SK-N-SH (cell line): ENCODE results near the gene ATP13A3. TPM values are rescaled to one million over a fixed set of nuclear protein-coding genes. Genes with fewer than 3 reads are reported as not detected.
A peak's percentile ranks its signal among the peaks of the same experiment; 100 is the strongest.
"Not testable (repeated sequence)": the region's sequence is repeated elsewhere in the genome, so short reads cannot be mapped to it uniquely, and the experiment has no call there.

Source experiments
- CTCF ChIA-PET: fragments of 300-600, 350-600 bp; formaldehyde crosslinking; extraction: SDS; loops from one replicate; lab custom pipeline; 2021; lab: Yijun Ruan, JAX
- POLR2A ChIA-PET: fragments of 350-600 bp; sonication (Branson Sonifier 250); formaldehyde crosslinking; extraction: SDS; loops from one replicate; lab custom pipeline; 2020; ENCODE audit warnings: antibody characterized with exemption, inconsistent platforms; lab: Yijun Ruan, JAX
- DNase-seq: peaks from one replicate; pipeline ENCODE4 v3.0.0; 2012
- H2AFZ ChIP-seq: fragments of 200-600 bp; sonication (generic); 2 replicates; pipeline ENCODE4 v1.8.1; 2016; ENCODE audit warnings: antibody characterized with exemption, mild to moderate bottlenecking, low read depth
- H3F3A ChIP-seq: fragments of 200-600 bp; sonication (generic); replicated peaks from 2 replicates; pipeline ENCODE3; 2016; ENCODE audit warnings: antibody characterized with exemption, mild to moderate bottlenecking; ENCODE audit not compliant: insufficient read depth
- H3K27ac ChIP-seq, 2 experiments: fragments of 200-500 bp in 1 of 2; fragments of 200-600 bp in 1 of 2; sonication (Bioruptor generic) in 1 of 2; sonication (generic), shearing (Covaris generic) in 1 of 2; 2 replicates each; pipeline versions ENCODE4 v1.5.1 to v1.6.1; 2014 to 2016; ENCODE audit warnings: low read depth in 2 of 2, inconsistent platforms in 1 of 2, low read length in 1 of 2, mild to moderate bottlenecking in 1 of 2, mixed read lengths in 1 of 2
- H3K27me3 ChIP-seq: fragments of 200-600 bp; sonication (generic), shearing (Covaris generic); 2 replicates; pipeline ENCODE4 v1.6.1; 2016; ENCODE audit warnings: mixed run types; ENCODE audit not compliant: insufficient read depth
- H3K36me3 ChIP-seq, 2 experiments: fragments of 200-500 bp in 1 of 2; fragments of 200-600 bp in 1 of 2; sonication (Bioruptor generic) in 1 of 2; sonication (generic) in 1 of 2; replicated peaks in 1 of 2; 2 replicates each; pipeline versions ENCODE3 to v1.5.1; 2014 to 2016; ENCODE audit warnings: low read length in 1 of 2, mild to moderate bottlenecking in 1 of 2; ENCODE audit not compliant: insufficient read depth in 2 of 2, control insufficient read depth in 1 of 2
- H3K4me1 ChIP-seq, 2 experiments: fragments of 200-500 bp in 1 of 2; fragments of 200-600 bp in 1 of 2; sonication (Bioruptor generic) in 1 of 2; sonication (generic), shearing (Covaris generic) in 1 of 2; 2 replicates each; pipeline versions ENCODE4 v1.5.1 to v1.6.1; 2014 to 2016; ENCODE audit warnings: low read depth in 1 of 2, low read length in 1 of 2, mixed run types in 1 of 2; ENCODE audit not compliant: insufficient read depth in 2 of 2, control insufficient read depth in 1 of 2
- H3K4me2 ChIP-seq: fragments of 200-600 bp; sonication (generic), shearing (Covaris generic); 2 replicates; pipeline ENCODE4 v1.6.1; 2017; ENCODE audit warnings: mixed run types
- H3K4me3 ChIP-seq, 2 experiments: fragments of 200-500 bp in 1 of 2; fragments of 200-600 bp in 1 of 2; sonication (Bioruptor generic) in 1 of 2; sonication (generic), shearing (Covaris generic) in 1 of 2; 2 replicates each; pipeline versions ENCODE4 v1.5.1 to v1.8.1; 2014 to 2016; ENCODE audit warnings: low read depth in 2 of 2, inconsistent platforms in 1 of 2, low read length in 1 of 2, mild to moderate bottlenecking in 1 of 2, mixed read lengths in 1 of 2, moderate library complexity in 1 of 2
- H3K79me2 ChIP-seq: fragments of 200-600 bp; sonication (generic); 2 replicates; pipeline ENCODE4 v1.8.1; 2017; ENCODE audit warnings: mild to moderate bottlenecking; ENCODE audit not compliant: insufficient read depth
- H3K9ac ChIP-seq: fragments of 200-600 bp; sonication (generic); 2 replicates; pipeline ENCODE4 v1.6.1; 2017; ENCODE audit warnings: mixed run types
- H3K9me2 ChIP-seq: fragments of 200-600 bp; sonication (generic); 2 replicates; pipeline ENCODE4 v1.6.1; 2017; ENCODE audit warnings: mixed run types
- H3K9me3 ChIP-seq: fragments of 200-600 bp; sonication (generic); 2 replicates; pipeline ENCODE4 v1.6.1; 2017; ENCODE audit warnings: mixed run types, mild to moderate bottlenecking, moderate library complexity
- H4K20me1 ChIP-seq: fragments of 200-600 bp; sonication (generic); 2 replicates; pipeline ENCODE4 v1.6.1; 2017; ENCODE audit warnings: mild to moderate bottlenecking, mixed run types; ENCODE audit not compliant: insufficient read depth
- GATA2 ChIP-seq: sonication (generic); formaldehyde crosslinking; IDR thresholded peaks from 2 replicates; pipeline ENCODE4 v1.5.0; 2020; ENCODE audit warnings: mild to moderate bottlenecking, missing genetic modification reagents
- POLR2AphosphoS5 ChIP-seq: IDR thresholded peaks from 2 replicates; pipeline ENCODE4 v1.6.1; 2012; ENCODE audit warnings: low read depth, low read length
- RFX5 ChIP-seq: IDR thresholded peaks from 2 replicates; pipeline ENCODE4 v1.6.1; 2012; ENCODE audit warnings: mild to moderate bottlenecking, improper control_type of control experiment, low read length
- SMC3 ChIP-seq: IDR thresholded peaks from 2 replicates; pipeline ENCODE4 v1.6.1; 2012; ENCODE audit warnings: low read depth, low read length, improper control_type of control experiment
- YY1 ChIP-seq: IDR thresholded peaks from 2 replicates; pipeline ENCODE4 v1.4.0; 2012; ENCODE audit warnings: low read depth, mild to moderate bottlenecking
- WGBS: methylation state at CpG from one replicate; pipeline ENCODE4 v1.1.6; 2017; ENCODE audit warnings: low lambda C conversion rate; 5-methylcytosine and 5-hydroxymethylcytosine counted together
- polyA plus RNA-seq, 3 experiments: library from polyadenylated mRNA; depleted of rRNA; stranded (reverse); fragments of >200 nt; gene quantifications; 2 replicates each; pipeline ENCODE4 v1.2.3, GENCODE V29; 2012
- TF ChIP-seq, protein P1 (sequence below): IDR thresholded peaks from 2 replicates; pipeline ENCODE4 v1.4.0; 2012; ENCODE audit warnings: low read depth
- TF ChIP-seq, protein P2 (sequence below): IDR thresholded peaks from 2 replicates; pipeline ENCODE4; 2012

Gene ATP13A3
- polyA plus RNA-seq, 1 of the 3 experiments (the other 2 are of a cell fraction) = 48.2 TPM

DNA sequence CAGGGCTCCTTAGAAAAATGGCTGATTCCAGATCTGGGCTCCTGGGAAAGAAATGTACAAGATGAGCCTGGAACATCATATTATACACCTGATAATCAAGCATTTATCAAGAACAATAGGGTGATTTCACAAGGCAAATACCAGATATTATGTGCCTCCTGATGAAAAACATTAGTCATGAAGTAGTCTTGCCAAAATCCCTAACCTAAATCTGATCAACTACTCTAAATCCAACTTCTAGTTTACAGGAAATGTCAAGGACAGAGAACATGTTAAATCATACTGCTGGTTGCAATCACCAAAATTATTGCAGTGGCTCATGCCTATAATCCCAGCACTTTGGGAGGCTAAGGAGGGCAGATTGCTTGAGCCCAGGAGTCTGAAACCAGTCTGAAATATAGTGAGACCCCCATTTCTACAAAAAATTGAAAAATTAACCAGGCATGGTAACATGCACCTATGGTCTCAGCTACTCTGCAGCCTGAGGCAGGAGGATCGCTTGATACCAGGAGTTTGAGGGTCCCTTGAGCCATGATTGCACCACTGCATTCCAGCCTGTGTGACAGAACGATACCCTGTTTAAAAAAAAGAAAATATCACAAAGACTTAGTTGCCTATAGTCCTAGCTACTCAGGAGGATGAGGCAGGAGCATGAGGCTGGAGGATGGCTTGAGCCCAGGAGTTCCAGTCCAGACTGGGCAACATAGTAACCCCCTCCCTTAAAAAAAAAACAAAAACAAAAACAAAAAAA is 34.9 kb upstream of the ATP13A3 start (continued):
- TF ChIP-seq RFX5 (no peak), GATA2 (CRISPR knock-in tag) (no peak), YY1 (peak; percentile 34; the same call in 1 of the 2 replicates), SMC3 (no peak), POLR2AphosphoS5 (no peak; the same call in 1 of the 2 replicates)
- TF ChIP-seq, protein P1, sequence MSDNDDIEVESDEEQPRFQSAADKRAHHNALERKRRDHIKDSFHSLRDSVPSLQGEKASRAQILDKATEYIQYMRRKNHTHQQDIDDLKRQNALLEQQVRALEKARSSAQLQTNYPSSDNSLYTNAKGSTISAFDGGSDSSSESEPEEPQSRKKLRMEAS = no peak
- TF ChIP-seq, protein P2, sequence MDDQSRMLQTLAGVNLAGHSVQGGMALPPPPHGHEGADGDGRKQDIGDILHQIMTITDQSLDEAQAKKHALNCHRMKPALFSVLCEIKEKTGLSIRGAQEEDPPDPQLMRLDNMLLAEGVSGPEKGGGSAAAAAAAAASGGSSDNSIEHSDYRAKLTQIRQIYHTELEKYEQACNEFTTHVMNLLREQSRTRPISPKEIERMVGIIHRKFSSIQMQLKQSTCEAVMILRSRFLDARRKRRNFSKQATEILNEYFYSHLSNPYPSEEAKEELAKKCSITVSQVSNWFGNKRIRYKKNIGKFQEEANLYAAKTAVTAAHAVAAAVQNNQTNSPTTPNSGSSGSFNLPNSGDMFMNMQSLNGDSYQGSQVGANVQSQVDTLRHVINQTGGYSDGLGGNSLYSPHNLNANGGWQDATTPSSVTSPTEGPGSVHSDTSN = peak; percentile 67

DNA sequence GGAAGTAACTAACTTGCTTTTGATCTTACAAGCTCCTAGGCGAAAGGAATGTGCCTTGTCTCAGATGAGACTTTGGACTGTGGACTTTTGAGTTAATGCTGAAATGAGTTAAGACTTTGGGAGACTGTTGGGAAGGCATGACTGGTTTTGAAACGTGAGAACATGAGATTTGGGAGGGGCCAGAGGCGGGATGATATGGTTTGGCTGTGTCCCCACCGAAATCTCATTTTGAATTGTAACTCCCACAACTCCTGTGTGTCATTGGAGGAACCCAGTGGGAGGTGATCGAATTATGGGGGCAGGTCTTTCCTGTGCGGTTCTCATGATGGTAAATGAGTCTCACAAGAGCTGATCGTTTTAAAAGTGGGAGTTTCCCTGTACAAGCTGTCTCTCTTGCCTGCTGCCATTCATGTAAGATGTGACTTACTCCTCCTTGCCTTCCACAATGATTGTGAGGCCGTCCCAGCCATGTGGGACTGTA is 33.9 kb upstream of the ATP13A3 start:
- H3K9me3 ChIP-seq, H4K20me1 ChIP-seq, CTCF ChIA-PET, H2AFZ ChIP-seq, POLR2A ChIA-PET, H3K36me3 ChIP-seq, H3K4me3 ChIP-seq, H3K27me3 ChIP-seq, H3K79me2 ChIP-seq, H3K9me2 ChIP-seq, DNase-seq: not testable (repeated sequence)
- peak overlapping the region in 1 of 2 experiments; percentile 87; a peak in 2 of 4 replicates for H3K27ac ChIP-seq
- peak overlapping the region; percentile 8; the same call in 1 of the 2 replicates for H3K4me2 ChIP-seq
- H3K4me1 ChIP-seq = peaks cover 7 to 28% of the 10 kb centered on the region in 2 experiments; a peak in 2 of 4 replicates
- WGBS = 74% methylated on average over 8 of the region's 8 CpGs
- peaks cover 30% of the 10 kb centered on the region for H3F3A ChIP-seq
- H3K9ac ChIP-seq = peak overlapping the region; percentile 17; the same call in 1 of the 2 replicates

DNA sequence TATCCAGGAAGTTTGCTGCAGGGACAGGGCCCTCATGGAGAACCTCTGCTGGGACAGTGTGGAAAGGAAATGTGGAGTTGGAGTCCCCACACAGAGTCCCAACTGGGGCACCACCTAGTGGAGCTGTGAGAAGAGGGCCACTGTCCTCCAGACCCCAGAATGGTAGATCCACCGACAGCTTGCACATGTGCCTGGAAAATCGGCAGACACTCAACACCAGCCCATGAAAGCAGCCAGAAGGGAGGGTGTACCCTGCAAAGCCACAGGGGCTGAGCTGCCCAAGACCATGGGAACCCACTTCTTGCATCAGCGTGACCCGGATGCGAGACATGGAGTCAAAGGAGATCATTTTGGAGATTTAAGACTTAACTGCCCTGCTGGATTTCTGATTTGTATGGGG is 33.4 kb upstream of the ATP13A3 start:
- H3K27me3 ChIP-seq, CTCF ChIA-PET, DNase-seq, H3K4me3 ChIP-seq, H3K9me2 ChIP-seq, H3K9ac ChIP-seq, H2AFZ ChIP-seq, H3K4me2 ChIP-seq, POLR2A ChIA-PET, H4K20me1 ChIP-seq, H3K9me3 ChIP-seq, H3K36me3 ChIP-seq, H3K79me2 ChIP-seq: not testable (repeated sequence)
- 81% methylated on average over 5 of the region's 5 CpGs for WGBS
- H3K27ac ChIP-seq = peak overlapping the region in 1 of 2 experiments; percentile 87; a peak in 1 of 4 replicates
- peaks cover 30% of the 10 kb centered on the region for H3F3A ChIP-seq
- peaks cover 7 to 28% of the 10 kb centered on the region in 2 experiments; a peak in 2 of 4 replicates for H3K4me1 ChIP-seq
